ENCODE measurements around the gene STAT1.

DNA sequence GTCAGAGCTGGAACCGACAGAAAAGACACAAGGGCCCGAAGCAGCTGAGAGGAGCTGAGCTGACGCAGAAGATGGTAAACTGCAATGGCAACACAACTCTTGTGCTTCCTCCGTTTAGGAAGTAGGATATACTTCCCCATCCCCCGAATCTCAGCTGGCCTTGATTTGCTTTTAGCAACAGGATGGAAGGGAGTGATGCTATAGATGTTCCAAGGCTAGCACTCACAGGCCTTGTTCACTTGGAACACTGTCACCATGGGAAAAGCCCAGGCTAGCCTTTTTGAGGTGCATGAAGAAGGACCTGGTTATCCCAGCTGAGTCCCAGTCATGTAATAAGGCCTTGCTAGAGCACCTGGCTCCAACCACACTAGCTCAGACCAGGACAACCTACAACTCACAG, 26.0 kb downstream of the STAT1 start:
- TF ChIP-seq, protein P1, sequence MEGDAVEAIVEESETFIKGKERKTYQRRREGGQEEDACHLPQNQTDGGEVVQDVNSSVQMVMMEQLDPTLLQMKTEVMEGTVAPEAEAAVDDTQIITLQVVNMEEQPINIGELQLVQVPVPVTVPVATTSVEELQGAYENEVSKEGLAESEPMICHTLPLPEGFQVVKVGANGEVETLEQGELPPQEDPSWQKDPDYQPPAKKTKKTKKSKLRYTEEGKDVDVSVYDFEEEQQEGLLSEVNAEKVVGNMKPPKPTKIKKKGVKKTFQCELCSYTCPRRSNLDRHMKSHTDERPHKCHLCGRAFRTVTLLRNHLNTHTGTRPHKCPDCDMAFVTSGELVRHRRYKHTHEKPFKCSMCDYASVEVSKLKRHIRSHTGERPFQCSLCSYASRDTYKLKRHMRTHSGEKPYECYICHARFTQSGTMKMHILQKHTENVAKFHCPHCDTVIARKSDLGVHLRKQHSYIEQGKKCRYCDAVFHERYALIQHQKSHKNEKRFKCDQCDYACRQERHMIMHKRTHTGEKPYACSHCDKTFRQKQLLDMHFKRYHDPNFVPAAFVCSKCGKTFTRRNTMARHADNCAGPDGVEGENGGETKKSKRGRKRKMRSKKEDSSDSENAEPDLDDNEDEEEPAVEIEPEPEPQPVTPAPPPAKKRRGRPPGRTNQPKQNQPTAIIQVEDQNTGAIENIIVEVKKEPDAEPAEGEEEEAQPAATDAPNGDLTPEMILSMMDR (conservative IDR thresholded peaks at IDR 0.05; ENCODE audit: low read depth, low read length): no peak
- no peak for TF ChIP-seq EZH2 (IDR thresholded peaks at IDR 0.05; ENCODE audit: borderline replicate concordance, low read depth, low read length, poor library complexity, severe bottlenecking)
